GM23338 (cell line): ENCODE measurements around the gene SLC15A1.

Experiments
- CREB1 ChIP-seq: fragments of 250-450 bp; sonication (Bioruptor Pico); IDR thresholded peaks from 2 replicates; pipeline ENCODE4 v1.5.0; 2020; ENCODE audit warnings: low read depth, mild to moderate bottlenecking, moderate library complexity
- CTCF ChIP-seq, 2 experiments: fragments of 200-600 bp in 1 of 2; sonication (generic) in 1 of 2; conservative IDR thresholded peaks; 2 replicates each; pipeline versions ENCODE4 v1.5.1 to v1.6.1; 2016 to 2017; ENCODE audit warnings: antibody characterized with exemption in 2 of 2, low read depth in 2 of 2, mild to moderate bottlenecking in 2 of 2, moderate library complexity in 1 of 2
- EZH2 ChIP-seq: fragments of 200-600 bp; sonication (generic); IDR thresholded peaks from one replicate; pipeline ENCODE4 v1.8.0; 2017; ENCODE audit warnings: antibody characterized with exemption, mild to moderate bottlenecking, low read depth; ENCODE audit not compliant: unreplicated experiment
- EZH2phosphoT487 ChIP-seq: fragments of 200-600 bp; sonication (generic); IDR thresholded peaks from one replicate; pipeline ENCODE4 v1.8.1; 2018; ENCODE audit warnings: antibody characterized with exemption; ENCODE audit not compliant: unreplicated experiment
- JUNB ChIP-seq: IDR thresholded peaks from one replicate; pipeline ENCODE4 v1.6.1; 2016; ENCODE audit warnings: antibody characterized with exemption; ENCODE audit not compliant: unreplicated experiment
- NANOG ChIP-seq: IDR thresholded peaks from 2 replicates; pipeline ENCODE4 v1.6.1; 2016; ENCODE audit warnings: antibody characterized with exemption, borderline replicate concordance
- POLR2AphosphoS5 ChIP-seq: IDR thresholded peaks from 2 replicates; pipeline ENCODE4 v1.6.1; 2016; ENCODE audit warnings: antibody characterized with exemption, low read depth
- ZNF114 ChIP-seq: fragments of 250-450 bp; sonication (Bioruptor Pico); IDR thresholded peaks from 2 replicates; pipeline ENCODE4 v1.5.0; 2020; ENCODE audit warnings: mild to moderate bottlenecking, moderate library complexity
- ZNF462 ChIP-seq: fragments of 250-450 bp; sonication (Bioruptor Pico); IDR thresholded peaks from 2 replicates; pipeline ENCODE4 v1.5.0; 2020; ENCODE audit warnings: mild to moderate bottlenecking, moderate library complexity
- TF ChIP-seq, protein P1 (sequence below): IDR thresholded peaks from one replicate; pipeline ENCODE4 v1.6.1; 2018; ENCODE audit warnings: antibody characterized with exemption; ENCODE audit not compliant: unreplicated experiment
- TF ChIP-seq, protein P2 (sequence below): IDR thresholded peaks from 2 replicates; pipeline ENCODE4 v1.6.1; 2016; ENCODE audit warnings: antibody characterized with exemption

DNA sequence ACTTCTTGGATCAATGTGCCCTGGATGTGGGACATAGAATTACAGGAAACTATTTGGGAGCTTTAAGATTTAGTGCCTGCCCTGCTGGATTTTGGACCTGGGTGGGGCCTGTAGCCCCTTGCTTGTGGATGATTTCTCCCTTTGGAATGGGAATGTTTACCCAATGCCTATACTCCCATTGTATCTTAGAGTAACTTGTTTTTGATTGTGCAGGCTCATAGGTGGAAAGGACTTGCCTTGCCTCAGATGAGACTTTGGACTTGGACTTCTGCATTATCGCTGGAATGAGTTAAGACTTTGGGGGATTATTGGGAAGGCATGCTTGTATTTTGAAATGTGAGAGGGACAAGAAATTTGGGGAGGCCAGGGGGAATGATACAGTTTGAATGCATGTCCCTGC, 13.5 kb downstream of the SLC15A1 start:
- TF ChIP-seq CTCF (conservative IDR thresholded peaks at IDR 0.05; ENCODE audit: low read depth in 2 of 2), result no peak
- TF ChIP-seq POLR2AphosphoS5, result no peak
- TF ChIP-seq, protein P1, sequence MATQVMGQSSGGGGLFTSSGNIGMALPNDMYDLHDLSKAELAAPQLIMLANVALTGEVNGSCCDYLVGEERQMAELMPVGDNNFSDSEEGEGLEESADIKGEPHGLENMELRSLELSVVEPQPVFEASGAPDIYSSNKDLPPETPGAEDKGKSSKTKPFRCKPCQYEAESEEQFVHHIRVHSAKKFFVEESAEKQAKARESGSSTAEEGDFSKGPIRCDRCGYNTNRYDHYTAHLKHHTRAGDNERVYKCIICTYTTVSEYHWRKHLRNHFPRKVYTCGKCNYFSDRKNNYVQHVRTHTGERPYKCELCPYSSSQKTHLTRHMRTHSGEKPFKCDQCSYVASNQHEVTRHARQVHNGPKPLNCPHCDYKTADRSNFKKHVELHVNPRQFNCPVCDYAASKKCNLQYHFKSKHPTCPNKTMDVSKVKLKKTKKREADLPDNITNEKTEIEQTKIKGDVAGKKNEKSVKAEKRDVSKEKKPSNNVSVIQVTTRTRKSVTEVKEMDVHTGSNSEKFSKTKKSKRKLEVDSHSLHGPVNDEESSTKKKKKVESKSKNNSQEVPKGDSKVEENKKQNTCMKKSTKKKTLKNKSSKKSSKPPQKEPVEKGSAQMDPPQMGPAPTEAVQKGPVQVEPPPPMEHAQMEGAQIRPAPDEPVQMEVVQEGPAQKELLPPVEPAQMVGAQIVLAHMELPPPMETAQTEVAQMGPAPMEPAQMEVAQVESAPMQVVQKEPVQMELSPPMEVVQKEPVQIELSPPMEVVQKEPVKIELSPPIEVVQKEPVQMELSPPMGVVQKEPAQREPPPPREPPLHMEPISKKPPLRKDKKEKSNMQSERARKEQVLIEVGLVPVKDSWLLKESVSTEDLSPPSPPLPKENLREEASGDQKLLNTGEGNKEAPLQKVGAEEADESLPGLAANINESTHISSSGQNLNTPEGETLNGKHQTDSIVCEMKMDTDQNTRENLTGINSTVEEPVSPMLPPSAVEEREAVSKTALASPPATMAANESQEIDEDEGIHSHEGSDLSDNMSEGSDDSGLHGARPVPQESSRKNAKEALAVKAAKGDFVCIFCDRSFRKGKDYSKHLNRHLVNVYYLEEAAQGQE, result no peak
- no peak for TF ChIP-seq EZH2phosphoT487
- no peak for TF ChIP-seq JUNB
- TF ChIP-seq CREB1, result no peak
- TF ChIP-seq EZH2, result no peak
- TF ChIP-seq, protein P2, sequence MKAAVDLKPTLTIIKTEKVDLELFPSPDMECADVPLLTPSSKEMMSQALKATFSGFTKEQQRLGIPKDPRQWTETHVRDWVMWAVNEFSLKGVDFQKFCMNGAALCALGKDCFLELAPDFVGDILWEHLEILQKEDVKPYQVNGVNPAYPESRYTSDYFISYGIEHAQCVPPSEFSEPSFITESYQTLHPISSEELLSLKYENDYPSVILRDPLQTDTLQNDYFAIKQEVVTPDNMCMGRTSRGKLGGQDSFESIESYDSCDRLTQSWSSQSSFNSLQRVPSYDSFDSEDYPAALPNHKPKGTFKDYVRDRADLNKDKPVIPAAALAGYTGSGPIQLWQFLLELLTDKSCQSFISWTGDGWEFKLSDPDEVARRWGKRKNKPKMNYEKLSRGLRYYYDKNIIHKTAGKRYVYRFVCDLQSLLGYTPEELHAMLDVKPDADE, result no peak
- TF ChIP-seq NANOG, result no peak
- no peak for TF ChIP-seq ZNF114 (CRISPR knock-in tag)
- no peak for TF ChIP-seq ZNF462 (CRISPR knock-in tag)
